HG02571 (cell line): ENCODE results near the gene PTPN14.
A peak's percentile ranks its signal among the peaks of the same experiment; 100 is the strongest.
"Not testable (repeated sequence)": the region's sequence is repeated elsewhere in the genome, so short reads cannot be mapped to it uniquely, and the experiment has no call there.

ENCODE experiments used
- ATAC-seq: cut with Tn5 transposase; IDR thresholded peaks from one replicate; pipeline ENCODE4 v1.9.1; 2021; ENCODE audit warnings: mild to moderate bottlenecking, moderate library complexity; ENCODE audit not compliant: unreplicated experiment

Gene PTPN14

DNA sequence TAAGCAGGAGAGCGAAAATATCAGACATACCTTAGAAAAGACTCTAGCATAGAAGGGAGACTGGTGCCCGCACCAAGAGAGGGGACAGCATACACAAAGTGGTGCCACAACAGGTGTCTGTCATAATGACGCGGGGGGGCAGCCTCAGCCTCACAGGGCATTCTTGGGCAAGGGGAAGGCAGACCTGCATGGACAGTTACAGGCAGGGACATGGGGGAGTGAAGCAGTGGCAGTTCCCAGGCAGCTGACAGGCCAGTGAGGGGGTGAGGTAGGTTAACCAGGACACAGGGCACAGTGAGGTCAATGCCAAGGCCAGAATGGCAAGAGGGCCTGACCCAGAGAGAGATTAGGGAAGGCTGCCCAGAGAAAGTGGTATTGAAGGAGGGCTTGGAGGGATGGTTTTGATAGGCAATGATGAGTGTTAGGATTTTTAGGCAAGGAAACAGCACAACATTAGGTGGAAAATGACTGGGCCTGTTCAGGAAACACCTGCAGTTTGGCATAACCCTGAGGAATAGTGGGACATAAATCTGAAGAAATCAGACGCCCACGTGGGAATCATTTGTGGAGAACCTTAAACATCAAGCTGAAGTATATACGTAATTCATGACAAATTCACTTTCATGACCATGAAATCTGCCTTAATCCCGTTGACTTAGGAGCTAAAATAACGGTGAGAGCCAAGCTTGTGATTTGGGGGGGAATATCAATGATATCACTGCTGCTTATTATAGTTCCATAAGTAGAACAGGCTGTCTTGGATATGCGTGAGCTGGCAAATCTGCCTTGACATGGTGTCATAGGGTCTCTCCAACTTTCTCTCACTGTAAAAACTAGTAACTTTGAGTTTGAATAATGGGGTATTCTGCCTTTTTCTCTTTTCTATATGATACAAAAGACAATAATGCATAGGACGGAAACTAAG, 8.9 kb downstream of the PTPN14 start:
- no peak for ATAC-seq

- ATAC-seq = no peak
Observed at GRCh38 chr1:214541693-214542092, 9.7 kb downstream of the PTPN14 start.

DNA sequence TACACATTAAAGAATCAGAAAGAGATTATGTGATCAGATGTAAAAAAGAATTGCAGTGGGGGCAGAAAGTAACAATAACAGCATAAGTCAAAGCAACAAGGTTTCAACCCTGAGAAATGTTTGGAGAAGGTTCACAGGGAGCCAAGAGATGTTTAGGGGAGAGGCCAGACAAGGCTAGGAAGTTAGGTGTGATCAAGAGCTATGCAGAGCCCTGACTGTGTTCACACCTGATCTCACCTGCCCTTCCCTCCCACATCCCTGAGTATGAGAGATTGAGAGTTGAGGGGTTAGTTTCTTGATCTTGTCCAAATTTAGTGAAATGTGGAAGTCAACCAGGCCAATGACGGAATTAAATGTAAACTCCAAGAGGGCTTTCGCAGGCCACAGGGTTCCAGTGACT, 10.2 kb downstream of the PTPN14 start:
- ATAC-seq = no peak

DNA sequence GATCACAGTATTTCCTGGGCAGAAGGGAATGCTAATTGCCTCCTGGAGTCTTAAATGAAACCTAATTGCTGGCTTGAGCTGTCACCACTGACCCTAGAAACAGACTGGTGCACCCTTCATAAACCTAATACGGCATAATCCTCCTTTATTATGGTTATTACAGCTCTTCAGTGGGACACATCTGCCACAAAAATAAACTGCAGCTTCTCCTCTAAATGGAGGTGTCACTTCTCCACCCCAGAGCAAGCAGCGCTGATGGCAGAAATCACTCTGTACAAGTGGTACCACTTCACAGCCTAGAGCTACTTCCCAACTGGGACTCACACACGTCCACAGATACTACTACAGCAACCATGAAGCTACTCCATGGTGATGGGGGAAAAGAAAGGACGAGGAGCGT, 11.1 kb downstream of the PTPN14 start:
- ATAC-seq = no peak

GRCh38 chr1:214538496-214538895, 12.9 kb downstream of the PTPN14 start:
- no peak for ATAC-seq

GRCh38 chr1:214537872-214538473, 13.4 kb downstream of the PTPN14 start:
- ATAC-seq = no peak

DNA sequence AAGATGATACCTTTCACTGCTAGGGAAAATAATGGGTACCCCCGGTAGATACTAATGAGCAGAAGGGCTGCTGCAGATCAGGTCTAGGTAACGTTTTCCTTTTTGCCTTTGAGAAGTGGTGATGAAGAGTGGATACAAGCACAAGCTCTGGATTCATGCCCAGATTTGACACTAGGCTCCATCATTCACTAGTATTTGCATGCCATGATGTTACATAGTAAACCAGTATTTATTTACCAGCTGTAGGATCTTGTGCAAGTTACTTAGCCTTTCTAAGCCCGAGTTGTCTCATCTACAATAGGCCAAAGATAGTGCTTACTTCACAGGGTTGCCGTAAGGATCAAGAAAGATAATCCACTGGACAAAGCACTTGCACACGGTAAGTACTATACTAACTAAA, 14.2 kb downstream of the PTPN14 start:
- ATAC-seq = no peak

GRCh38 chr1:214532070-214532469, 19.3 kb downstream of the PTPN14 start:
- ATAC-seq = no peak

DNA sequence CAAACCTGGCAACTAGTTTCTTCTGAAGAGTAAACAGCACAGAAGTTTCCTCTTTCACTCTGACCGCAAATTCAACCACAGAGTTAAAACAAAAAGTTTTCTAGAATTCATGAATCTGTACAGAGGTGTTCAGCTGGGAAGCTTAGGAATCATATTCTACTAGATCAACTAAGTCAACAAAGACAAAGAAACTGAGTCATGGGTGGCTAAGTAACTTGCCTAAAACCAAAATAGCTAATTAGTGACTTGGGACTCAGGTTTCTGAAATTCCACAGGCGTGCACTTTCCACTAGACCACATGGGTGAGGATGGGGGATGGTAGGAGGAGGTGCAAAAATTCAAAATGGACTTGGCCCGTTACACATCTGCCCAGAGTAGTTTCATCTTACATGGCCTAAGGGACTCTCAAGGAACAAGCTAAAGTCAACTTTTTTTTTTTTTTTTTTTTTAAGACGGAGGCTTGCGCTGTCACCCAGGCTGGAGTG, 25.8 kb downstream of the PTPN14 start:
- ATAC-seq = peak; percentile 59

DNA sequence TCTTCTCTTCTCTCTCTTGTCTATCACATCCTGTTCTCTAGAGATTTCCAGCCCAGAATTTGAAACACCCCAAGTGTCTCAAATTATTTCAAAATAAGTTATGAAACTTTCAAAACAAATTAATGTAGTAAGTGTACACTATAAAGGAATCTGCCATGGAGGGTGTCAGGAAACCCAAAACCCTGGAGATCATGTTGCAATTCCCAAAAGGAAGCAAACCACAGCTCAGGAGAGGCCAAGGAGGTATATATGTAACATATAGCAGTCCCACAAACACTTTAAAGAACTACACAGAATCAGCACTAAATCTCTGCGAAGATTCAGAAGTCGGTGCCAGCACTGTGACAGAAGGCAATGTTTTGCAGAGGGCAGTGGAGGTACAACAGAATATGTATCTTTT, 26.6 kb downstream of the PTPN14 start:
- no peak for ATAC-seq

- ATAC-seq = no peak
Observed at GRCh38 chr1:214523124-214523824, 28.1 kb downstream of the PTPN14 start.

DNA sequence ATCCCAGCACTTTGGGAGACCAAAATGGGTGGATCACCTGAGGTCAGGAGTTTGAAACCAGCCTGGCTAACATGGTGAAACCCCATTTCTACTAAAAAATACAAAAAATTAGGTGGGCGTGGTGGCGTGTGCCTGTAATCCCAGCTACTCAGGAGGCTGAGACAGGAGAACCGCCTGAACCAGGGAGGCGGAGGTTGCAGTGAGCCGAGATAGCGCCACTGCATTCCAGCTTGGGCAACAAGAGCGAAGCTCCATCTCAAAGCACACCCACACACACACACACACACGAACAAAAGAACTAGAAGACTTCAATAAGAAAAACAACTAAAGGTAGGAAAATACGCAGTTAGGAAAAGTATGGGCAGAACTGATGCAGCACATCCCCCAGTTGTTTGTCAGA, 29.9 kb downstream of the PTPN14 start:
- ATAC-seq = not testable (repeated sequence)

GRCh38 chr1:214520544-214521165, 30.7 kb downstream of the PTPN14 start:
- no peak for ATAC-seq

DNA sequence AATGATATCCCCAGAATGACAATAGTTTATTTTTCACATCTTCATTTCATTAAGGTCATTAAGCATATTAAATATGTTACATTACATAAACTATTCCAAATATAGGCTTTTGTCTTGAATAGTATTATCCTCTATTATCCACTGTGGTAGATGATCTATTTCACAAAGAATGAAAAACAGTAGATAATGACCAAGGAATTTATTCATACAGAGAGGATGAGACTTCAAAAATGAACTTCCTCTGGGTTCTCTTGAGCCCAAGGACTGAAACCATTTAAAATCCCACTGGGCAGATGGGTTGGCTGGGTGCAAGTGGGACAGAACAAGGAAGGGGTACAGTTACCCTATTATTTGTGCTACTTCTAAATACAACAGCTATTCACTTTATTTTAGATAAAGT, 33.0 kb downstream of the PTPN14 start:
- ATAC-seq = no peak

DNA sequence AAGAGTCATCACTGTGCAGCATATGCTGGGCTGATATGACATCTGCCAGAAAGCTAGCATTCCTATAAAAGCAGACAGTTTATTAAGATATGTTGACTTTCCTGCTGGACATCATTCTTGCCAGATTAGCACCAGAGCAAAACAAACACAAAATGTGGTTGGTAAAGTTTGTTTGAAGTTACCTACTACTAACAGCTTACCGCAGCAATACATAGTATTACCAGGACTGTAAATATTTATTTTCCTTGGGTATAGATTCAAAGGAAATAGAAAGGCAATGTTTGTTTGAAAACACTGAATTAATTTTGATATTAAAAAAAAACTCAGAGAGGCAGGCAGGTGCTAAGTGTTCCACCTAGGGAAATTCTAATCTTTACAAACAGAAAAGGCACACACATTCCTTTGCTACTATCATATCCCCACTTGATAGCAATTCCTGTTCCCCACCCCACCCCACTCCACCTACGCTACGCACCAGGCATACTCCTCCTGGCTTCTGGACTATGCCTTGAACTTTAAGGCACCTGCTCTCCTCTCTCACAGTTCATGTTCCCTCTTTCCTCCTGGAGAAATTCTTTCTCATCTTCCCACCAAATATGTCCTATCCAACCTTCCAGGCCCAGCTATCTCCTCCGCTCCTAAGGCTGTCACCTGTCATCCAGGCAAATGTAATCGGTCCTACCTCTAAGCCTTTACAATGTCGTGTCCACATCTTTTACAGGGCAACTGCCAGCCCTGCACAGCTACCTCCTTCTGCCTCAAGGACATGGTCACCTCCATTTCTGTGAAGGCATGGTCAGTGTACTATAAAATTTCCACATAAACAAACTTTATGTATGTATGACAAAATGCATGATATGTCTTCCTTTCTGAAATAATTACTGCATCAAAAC, 34.7 kb downstream of the PTPN14 start:
- no peak for ATAC-seq

DNA sequence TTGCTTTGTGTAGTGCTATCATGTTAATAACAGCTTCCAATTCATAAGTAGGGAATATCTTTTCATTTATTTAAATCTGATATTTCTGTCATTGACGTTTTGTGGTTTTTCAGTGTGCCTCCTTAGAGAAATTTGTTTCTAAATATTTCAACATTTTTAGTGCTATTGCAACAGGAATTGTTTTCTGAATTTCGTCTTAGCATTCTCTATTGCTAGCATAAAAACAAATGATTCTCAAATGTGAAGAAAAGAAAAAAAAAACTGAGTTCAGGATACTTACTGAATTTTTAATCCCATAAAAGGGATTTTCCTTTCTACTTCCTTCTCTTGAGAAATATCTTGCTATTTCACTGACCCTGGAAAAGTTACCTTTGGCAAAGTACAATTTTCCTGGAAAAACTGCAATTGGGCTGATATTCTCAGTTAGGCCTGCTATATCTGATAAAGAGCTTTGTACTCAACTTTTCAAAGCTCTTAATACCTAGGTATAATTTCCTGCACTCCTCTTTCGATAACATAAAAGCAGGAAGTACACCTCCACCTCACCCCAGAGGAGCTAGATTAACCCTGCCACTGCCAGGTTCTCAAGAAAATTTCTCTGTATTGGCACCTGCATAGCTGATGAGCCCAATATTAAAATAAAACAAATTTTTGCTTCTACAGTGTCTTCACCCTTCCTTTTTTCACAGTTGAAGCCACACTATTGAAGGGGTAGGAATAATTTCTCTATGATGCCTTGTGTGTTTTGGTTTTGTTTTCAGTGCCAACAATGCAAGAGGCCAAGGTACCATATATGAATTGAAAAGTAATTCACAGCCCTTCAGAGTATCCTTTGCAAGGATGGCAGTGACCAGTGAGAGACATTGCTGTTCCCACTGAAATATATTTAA, 35.6 kb downstream of the PTPN14 start:
- ATAC-seq = no peak

DNA sequence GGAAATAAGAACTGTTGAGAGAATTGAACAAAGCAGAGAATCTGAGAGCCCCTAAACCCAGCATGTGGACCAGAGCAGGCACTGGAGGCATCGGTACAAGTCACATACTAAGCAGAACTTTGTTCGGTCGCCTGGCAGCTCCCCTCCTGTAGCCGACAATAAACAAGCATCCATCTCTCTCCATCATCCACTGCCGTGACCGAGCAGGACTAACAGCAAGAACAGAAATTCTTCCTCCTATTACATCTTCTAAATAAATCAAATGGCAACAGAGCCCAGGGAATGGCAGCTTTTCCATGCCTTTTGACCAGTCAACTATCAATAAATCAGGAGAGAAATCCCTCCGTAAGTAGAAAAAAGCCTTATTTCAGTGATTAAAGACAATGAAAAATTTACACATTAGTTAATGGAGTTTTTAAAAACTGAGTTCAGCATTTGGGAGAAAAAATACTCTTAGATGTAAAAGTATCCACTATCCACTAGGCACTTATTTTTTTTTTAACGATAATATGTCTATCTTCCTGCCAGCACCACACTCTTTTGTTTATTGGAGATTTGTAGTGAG, 36.5 kb downstream of the PTPN14 start:
- no peak for ATAC-seq

- ATAC-seq = no peak
Observed at GRCh38 chr1:214514032-214514818, 37.2 kb downstream of the PTPN14 start.
